Muscle layer of colon (tissue), 2 donors: ENCODE measurements around the gene FRYL.
"Not testable (repeated sequence)": the region's sequence is repeated elsewhere in the genome, so short reads cannot be mapped to it uniquely, and the experiment has no call there.

ENCODE experiments used
- H3K27ac ChIP-seq: one replicate; pipeline ENCODE4 v1.7.0; 2013; ENCODE audit warnings: low read depth, mild to moderate bottlenecking, low read length, moderate library complexity
- H3K27me3 ChIP-seq, 2 donors: one replicate each; pipeline ENCODE4 v1.7.0; 2013; ENCODE audit warnings: low read length in 2 of 2, mild to moderate bottlenecking in 2 of 2; ENCODE audit not compliant: insufficient read depth in 2 of 2, control insufficient read depth in 1 of 2
- H3K36me3 ChIP-seq: one replicate; pipeline ENCODE4 v1.7.0; 2013; ENCODE audit warnings: mild to moderate bottlenecking, low read length; ENCODE audit not compliant: insufficient read depth
- H3K4me1 ChIP-seq: one replicate; pipeline ENCODE4 v1.7.0; 2013; ENCODE audit warnings: mild to moderate bottlenecking, low read length; ENCODE audit not compliant: insufficient read depth
- H3K4me3 ChIP-seq, 2 donors: one replicate each; pipeline ENCODE4 v1.7.0; 2013; ENCODE audit warnings: low read length in 2 of 2, low read depth in 1 of 2, mild to moderate bottlenecking in 1 of 2, moderate library complexity in 1 of 2
- H3K9ac ChIP-seq: one replicate; pipeline ENCODE4 v1.7.0; 2013; ENCODE audit warnings: low read length
- H3K9me3 ChIP-seq: one replicate; pipeline ENCODE4 v1.7.0; 2013; ENCODE audit warnings: mild to moderate bottlenecking, low read length
- donor health status: abdominal sarcoma.
- donor health status: Adenocarcinoma of cecum.

FRYL gene

GRCh38 chr4:48692044-48692443 lies 88.0 kb downstream of the FRYL start:
- no peaks in the 10 kb centered on the region for H3K4me1 ChIP-seq
- no peaks in the 10 kb centered on the region for H3K9me3 ChIP-seq
- no peak overlapping the region for H3K9ac ChIP-seq
- H3K4me3 ChIP-seq, result no peak overlapping the region
- no peaks in the 10 kb centered on the region for H3K27me3 ChIP-seq
- no peak overlapping the region for H3K27ac ChIP-seq
- H3K36me3 ChIP-seq, result no peaks in the 10 kb centered on the region

DNA sequence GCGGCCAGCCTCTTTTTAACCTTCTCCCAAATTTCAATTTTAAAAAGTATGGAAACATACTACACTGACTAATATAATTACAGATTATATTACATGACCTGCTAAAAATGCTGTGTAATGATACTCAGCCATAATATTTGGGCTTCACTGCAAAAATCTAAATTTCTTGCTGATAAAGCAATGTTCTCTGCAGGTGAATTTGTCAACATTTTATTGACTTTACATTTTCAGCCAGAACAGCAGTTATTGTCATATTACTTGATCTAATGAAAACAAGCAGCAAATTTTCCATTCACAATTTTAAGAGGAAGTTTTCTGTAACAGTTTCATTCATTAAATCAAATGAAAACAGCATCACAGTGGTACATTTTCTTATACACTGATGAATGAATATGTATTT lies 91.1 kb downstream of the FRYL start:
- Histone ChIP-seq H3K27ac (no peak overlapping the region), H3K4me1 (no peaks in the 10 kb centered on the region), H3K36me3 (no peaks in the 10 kb centered on the region)

DNA sequence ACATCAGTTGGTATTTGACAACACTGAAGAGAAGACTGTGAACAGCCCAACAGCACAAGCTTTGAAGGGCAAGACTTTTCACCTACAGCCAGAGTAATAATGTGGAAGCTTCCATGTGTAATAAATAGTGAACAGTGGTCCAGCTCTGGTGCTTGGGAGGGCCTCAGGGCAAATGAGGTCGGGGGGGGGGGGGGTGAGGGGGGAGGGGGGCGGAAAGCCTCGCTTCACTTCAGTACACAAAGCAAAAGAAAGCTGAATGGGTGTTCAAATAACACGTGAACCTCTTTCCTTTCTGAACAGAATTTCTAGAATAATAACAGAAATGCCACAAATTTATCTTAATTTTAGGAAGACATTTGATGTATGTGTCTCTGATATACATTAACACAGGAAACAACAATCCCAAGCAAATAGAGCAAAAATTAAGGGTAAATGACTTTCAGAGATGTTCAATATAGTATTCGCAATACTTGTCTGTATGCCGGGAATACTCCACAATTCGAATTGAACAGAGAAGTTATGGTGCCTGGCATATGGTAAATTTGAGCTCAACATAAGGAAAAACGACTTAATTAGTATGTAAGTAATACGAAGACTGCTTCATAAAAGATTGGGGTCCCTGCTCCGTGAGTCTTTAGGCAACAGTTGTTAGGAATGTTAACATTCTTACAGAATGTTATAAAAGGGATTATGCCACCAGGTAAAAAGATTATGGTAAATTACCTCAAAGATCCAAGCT lies 92.6 kb downstream of the FRYL start:
- Histone ChIP-seq H3K4me1 (no peaks in the 10 kb centered on the region), H3K27ac (no peak overlapping the region), H3K9me3 (no peaks in the 10 kb centered on the region), H3K9ac (no peak overlapping the region), H3K36me3 (no peaks in the 10 kb centered on the region), H3K4me3 (no peak overlapping the region), H3K27me3 (no peaks in the 10 kb centered on the region)

More for the DNA sequence above, 91.1 kb downstream of the FRYL start:
- Histone ChIP-seq H3K4me3 (no peak overlapping the region), H3K9ac (no peak overlapping the region), H3K9me3 (no peaks in the 10 kb centered on the region), H3K27me3 (no peaks in the 10 kb centered on the region)

DNA sequence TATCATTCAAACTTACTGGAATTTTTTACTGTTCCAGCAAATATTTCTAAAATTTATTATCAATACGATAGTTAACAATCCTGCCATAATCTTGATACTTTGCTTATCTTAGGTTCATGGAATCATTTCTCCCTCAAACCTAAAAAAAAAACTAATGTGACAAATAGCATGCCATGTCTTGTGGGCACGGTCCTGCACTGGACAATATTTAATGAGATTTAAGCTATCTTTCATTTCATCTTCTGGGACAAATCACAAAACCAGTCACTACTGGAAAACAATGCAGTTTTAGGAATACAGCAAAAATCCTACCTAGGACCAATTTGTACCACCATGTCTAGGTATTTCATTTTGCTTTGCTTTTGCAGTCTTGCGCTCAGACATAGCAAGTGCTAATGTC lies 93.7 kb downstream of the FRYL start:
- Histone ChIP-seq H3K9ac (no peak overlapping the region), H3K4me3 (no peak overlapping the region), H3K27me3 (no peaks in the 10 kb centered on the region), H3K36me3 (no peaks in the 10 kb centered on the region), H3K4me1 (no peaks in the 10 kb centered on the region), H3K27ac (no peak overlapping the region), H3K9me3 (no peaks in the 10 kb centered on the region)

DNA sequence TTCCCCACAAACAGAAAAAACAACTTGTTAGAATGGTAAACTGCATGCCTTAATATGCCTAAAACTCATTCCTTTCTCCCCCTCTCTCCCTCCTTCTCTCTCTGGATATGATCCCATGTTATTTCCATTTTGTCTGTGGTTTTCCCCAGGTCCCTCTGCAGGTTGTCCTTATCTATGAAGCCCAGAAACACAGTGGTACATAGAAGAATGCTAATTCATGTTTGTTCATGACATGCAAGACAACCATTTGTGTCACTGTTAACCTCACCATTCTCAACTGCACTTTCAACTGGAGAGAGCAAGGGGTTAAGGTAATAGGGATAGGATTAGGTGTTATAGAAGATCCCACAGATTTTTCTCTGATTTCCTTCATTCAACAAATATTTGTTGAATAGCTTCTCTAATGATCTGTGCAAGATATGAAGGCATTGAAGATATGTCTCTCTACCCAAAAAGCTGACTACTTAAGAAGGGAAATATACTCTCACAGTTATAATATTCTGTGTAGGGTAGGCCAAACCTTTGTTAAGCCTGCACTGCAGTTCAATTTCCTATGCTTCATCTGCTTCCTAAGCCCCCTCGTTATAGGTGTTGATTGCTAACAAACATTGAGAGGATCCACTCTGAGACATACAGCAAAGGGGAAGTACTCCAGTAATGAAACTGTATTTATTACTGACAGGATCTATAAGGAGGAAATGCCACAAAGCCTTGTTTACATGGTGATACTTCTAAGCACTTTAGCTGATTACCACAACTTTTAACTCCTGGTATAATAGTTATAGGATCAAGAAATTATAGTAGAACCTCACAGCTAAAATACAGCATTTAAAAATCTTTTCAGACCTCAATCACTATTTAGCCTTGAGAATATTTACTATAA lies 96.1 kb downstream of the FRYL start:
- Histone ChIP-seq H3K4me3 (no peak overlapping the region), H3K9ac (no peak overlapping the region), H3K36me3 (no peaks in the 10 kb centered on the region), H3K27ac (no peak overlapping the region), H3K9me3 (no peaks in the 10 kb centered on the region), H3K27me3 (no peaks in the 10 kb centered on the region), H3K4me1 (no peaks in the 10 kb centered on the region)

DNA sequence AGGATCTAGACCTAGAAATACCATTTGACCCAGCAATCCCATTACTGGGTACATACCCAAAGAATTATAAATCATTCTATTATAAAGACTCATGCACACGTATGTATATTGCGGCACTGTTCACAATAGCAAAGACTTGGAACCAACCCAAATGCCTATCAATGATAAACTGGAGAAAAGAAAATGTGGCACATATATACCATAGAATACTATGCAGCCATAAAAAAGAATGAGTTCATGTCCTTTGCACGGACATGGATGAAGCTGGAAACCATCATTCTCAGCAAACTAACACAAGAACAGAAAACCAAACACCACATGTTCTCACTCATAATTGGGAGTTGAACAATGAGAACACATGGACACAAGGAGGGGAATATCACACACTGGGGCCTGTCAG lies 97.2 kb downstream of the FRYL start:
- not testable (repeated sequence) for H3K27ac ChIP-seq, H3K9ac ChIP-seq, H3K4me3 ChIP-seq, H3K27me3 ChIP-seq, H3K4me1 ChIP-seq, H3K36me3 ChIP-seq, H3K9me3 ChIP-seq

- no peaks in the 10 kb centered on the region for H3K9me3 ChIP-seq
- no peaks in the 10 kb centered on the region for H3K4me1 ChIP-seq
- no peaks in the 10 kb centered on the region for H3K27me3 ChIP-seq
- H3K9ac ChIP-seq, result no peak overlapping the region
- H3K27ac ChIP-seq, result no peak overlapping the region
- H3K4me3 ChIP-seq, result no peak overlapping the region
- no peaks in the 10 kb centered on the region for H3K36me3 ChIP-seq
Measured at GRCh38 chr4:48681856-48682255, 98.2 kb downstream of the FRYL start.

- no peak overlapping the region for H3K4me3 ChIP-seq
- H3K9me3 ChIP-seq, result no peaks in the 10 kb centered on the region
- H3K27me3 ChIP-seq, result no peaks in the 10 kb centered on the region
- H3K36me3 ChIP-seq, result no peaks in the 10 kb centered on the region
- H3K27ac ChIP-seq, result no peak overlapping the region
- H3K9ac ChIP-seq, result no peak overlapping the region
- no peaks in the 10 kb centered on the region for H3K4me1 ChIP-seq
Measured at GRCh38 chr4:48680848-48681568, 99.1 kb downstream of the FRYL start.

DNA sequence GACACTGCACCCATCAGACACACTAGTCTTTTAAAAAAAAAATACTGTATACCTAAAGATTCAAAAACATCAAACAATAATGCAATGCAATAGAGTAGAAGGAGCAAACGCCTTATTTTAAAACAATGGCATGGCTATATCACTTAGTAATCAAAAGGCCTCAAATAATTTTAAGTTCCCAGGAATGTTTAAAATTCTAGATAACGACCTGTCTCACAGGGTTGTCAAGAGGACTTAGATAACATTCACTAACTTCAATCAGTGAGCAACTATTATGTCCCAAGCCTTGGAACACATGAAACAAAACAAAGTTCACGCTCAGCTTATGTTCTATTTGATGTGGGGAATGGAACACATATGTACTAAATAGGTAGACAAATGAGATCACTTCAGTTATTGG lies 106.5 kb downstream of the FRYL start:
- Histone ChIP-seq H3K27me3 (no peaks in the 10 kb centered on the region), H3K36me3 (no peaks in the 10 kb centered on the region), H3K27ac (no peak overlapping the region), H3K4me3 (no peak overlapping the region), H3K9ac (no peak overlapping the region), H3K4me1 (no peaks in the 10 kb centered on the region), H3K9me3 (no peaks in the 10 kb centered on the region)

- no peak overlapping the region for H3K27ac ChIP-seq
- H3K9ac ChIP-seq, result no peak overlapping the region
- H3K27me3 ChIP-seq, result no peaks in the 10 kb centered on the region
- H3K36me3 ChIP-seq, result no peaks in the 10 kb centered on the region
- H3K4me1 ChIP-seq, result no peaks in the 10 kb centered on the region
- H3K9me3 ChIP-seq, result no peaks in the 10 kb centered on the region
- H3K4me3 ChIP-seq, result no peak overlapping the region
Measured at GRCh38 chr4:48670587-48670986, 109.5 kb downstream of the FRYL start.

- H3K9me3 ChIP-seq, result no peaks in the 10 kb centered on the region
- no peak overlapping the region for H3K4me3 ChIP-seq
- no peaks in the 10 kb centered on the region for H3K27me3 ChIP-seq
- H3K9ac ChIP-seq, result no peak overlapping the region
- no peak overlapping the region for H3K27ac ChIP-seq
- no peaks in the 10 kb centered on the region for H3K36me3 ChIP-seq
- H3K4me1 ChIP-seq, result no peaks in the 10 kb centered on the region
Measured at GRCh38 chr4:48669086-48669485, 111.0 kb downstream of the FRYL start.
